GM21619 (cell line): ENCODE results near the gene FOXN1.

ENCODE experiments used
- ATAC-seq: cut with Tn5 transposase; IDR thresholded peaks from one replicate; pipeline ENCODE4 v1.9.1; 2021; ENCODE audit not compliant: unreplicated experiment

The FOXN1 gene

DNA sequence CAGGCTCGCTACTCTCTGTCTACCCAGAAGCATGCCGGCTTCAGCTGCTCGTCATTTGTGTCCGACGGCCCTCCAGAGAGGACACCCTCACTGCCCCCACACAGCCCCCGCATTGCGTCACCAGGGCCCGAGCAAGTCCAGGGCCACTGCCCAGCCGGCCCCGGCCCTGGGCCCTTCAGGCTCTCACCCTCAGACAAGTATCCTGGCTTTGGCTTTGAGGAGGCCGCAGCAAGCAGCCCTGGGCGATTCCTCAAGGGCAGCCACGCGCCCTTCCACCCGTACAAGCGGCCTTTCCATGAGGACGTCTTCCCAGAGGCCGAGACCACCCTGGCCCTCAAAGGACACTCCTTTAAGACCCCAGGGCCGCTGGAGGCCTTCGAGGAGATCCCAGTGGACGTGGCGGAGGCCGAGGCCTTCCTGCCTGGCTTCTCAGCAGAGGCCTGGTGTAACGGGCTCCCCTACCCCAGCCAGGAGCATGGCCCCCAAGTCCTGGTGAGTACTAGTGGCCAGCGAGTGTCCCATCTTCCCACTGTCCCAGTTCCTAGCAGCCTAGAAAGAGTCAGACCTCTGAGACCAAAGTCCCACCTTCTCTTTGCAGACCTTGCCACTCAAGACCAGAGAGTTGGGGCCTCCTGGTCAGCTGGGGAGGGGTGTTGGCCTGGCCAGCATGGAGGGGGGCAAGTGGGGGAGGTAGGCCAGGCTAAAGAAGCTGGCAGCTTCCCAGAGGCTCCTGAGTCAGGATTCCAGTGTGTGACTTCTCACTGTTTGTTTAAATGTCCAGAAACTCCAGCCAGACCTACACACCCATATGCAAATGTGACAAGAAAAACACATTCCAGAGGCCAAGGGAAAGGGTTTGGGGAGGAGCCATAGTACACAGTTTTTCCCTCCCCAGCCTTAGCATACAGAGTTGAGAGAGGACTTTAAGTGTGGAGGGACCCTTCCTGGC, 18.6 kb downstream of the FOXN1 start:
- ATAC-seq = no peak

DNA sequence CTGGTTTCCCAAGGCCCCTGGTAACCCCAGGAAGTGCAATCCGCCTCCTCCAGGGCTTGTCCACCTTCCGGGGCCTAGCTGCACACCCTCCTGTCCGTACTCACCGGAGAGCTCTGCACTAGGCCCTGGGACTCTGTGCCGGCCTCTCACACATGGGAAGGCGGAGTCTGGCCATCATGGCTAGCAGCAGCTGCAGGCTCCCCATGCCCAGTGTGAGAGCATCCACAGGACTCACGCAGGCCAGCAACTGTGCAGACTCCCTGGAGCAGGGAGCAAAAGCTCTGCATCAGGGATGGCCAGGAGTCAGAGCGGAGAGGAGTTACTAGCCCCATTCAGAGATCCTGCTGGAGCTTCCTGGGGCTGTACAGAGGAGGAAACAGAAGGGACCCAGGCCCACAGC, 20.2 kb downstream of the FOXN1 start:
- no peak for ATAC-seq

DNA sequence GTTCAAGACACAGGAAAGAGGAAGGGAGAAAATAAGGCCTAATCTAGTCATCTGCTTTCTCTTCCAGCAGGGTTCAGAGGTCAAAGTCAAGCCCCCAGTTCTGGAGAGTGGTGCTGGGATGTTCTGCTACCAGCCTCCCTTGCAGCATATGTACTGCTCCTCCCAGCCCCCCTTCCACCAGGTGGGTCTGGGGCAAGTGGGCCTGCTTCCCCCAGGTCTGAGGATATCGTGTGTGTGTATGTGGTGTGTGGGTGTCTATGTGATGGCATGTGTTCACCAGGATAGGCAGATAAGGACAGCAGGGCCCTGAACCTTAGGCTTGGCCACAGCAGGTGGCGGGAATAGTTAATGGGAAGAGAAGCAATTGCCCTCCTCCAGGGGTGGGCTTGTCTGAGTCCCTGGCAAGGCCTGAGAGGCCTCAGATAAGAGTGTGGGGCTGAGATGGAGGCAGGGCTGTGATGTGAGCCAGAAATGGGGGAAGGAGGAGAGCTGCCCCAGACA, 21.1 kb downstream of the FOXN1 start:
- no peak for ATAC-seq

DNA sequence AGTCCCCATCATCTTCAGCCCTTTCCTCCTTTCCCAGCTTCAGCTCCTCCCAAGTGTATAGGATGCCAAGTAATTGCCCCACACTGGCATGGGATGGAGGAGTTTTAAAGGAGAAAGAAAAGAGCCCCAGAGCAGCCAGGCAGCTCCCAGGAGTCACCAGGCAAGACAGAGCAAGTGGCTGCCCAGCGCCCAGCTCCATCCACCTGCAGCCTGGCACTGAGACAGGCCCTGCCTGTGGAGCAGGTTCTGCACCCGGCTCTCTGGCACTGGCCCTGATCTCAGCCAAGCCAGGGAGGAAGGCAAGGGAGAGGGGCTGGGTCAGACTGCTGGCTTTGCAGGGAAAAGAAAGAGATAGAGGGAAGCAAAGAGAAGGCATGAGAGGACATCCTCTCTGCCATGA, 21.7 kb downstream of the FOXN1 start:
- no peak for ATAC-seq

DNA sequence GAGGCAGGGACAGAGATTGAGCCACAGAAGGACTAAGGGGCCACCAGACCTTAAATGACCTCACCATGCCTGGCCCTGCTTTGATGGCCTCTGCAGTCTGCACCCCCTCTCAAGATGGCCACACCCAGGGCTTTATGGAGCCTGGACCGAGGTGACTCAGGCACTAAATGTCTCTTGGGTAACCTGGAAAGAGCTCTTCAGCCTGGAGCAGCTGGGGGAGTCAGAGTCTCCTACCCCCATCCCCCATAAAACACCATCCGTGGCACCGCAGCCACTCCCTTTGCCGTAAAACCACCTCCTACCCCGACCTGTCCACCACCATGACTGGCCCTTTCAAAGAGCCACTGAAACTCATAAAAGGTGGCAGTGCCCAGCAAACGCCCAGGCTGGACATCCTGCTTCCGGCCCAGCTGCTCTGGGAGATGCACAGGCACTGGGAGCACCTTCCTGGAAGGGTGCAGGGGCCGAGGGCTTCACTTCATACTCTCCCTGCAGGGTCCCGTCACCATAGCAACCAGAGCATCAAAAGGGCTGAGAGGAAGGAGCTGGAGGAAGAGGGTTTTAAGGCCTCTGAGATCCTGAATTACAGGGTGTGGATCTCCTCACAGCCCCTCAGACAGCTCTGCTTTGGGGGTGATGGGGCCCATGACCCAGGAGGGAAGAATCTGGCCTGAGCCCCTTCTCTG, 22.3 kb downstream of the FOXN1 start:
- ATAC-seq = no peak

DNA sequence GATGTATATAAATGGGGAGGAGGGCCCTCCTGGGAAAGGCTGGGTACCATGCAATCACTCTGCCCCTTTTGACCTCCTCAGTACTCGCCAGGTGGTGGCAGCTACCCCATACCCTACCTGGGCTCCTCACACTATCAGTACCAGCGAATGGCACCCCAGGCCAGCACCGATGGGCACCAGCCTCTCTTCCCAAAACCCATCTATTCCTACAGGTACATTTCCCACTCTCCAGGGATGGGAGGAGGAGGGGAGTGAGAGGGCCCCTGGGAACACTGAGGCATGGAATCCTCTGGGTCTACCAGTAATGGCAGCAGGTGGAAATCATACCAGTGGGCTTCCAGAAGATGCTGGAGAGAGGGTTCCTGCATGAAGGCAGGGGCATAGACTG, 22.9 kb downstream of the FOXN1 start:
- no peak for ATAC-seq

DNA sequence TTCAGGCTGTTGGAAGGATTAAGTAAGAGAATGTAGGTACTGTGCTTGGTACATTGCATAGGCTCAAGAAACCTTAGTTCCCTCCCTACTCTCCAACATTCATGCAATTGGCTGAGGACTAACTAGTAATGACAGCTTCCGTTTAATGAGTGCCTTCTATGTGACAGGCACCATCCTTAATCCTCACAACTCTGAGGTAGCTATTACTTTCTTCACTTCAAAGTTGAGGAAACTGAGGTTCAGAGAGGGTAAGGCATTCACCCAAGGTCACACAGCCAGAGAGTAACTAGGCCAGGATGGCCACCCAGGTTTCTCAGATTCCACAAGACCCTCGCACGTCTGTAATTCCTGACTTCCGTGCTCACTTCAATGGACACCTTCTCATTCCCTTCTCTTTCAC, 24.1 kb downstream of the FOXN1 start:
- ATAC-seq = no peak

DNA sequence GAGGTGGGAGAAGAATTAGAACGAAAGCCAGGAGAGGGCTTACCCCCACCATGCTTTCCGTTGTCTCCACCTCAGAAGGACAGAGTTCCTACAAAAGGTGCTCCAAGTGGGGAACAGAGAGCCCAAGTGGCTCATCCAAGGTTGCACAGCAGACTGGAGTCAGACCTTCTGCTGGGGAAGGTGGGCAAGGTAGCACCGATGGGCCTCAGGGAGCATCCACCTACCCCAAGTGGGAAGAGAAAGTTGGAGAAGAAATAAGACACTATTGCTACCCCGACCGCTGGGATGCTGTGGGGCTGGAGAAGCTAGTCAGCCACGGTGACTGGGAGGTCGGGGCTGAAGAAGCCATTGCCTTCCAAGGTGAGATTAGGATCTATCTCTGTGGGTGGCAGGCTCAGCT, 24.8 kb downstream of the FOXN1 start:
- ATAC-seq = no peak

DNA sequence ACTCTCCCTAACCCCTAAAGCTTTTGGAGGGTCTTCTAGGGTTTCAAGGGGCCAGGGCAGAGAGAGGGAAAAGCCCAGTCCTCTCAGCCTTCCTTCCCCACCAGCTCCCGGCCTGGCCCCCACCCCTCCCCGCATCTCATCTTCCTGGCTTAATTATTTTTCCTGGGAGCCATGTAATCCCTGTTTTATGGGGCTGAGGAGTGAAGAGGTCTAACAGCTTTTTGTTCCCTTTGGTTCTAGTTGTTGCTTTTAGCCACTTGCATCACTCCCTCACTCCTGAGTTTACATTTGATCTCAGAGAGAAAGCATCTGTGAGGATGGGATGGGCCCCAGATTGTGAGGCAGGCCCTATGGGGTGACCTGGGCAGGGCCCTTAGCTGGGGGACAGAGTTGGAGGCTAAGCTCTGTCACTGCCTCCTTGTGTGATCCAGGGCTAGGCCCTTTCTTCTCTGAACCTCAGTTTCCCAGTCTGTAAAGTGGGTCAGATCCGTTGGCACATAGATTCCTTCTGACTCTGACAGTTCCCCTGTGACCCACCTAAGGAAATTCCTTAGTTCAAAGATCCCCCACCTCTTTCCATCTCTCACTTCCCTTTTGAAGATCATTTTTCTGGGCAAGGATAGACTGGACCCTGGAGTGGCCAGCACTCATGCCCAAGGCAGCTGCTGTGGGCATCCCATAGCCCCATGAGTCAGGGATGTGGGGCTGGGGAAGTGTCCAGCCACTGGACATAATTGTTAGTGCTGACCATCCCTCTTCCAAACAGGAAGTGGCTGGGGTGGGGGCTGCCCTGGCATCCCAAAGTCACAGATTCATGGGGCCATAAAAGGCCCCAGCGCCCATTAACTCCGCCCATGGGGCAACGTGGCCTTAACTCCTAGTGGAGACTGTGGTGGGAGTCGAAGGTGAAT, 26.2 kb downstream of the FOXN1 start:
- no peak for ATAC-seq

DNA sequence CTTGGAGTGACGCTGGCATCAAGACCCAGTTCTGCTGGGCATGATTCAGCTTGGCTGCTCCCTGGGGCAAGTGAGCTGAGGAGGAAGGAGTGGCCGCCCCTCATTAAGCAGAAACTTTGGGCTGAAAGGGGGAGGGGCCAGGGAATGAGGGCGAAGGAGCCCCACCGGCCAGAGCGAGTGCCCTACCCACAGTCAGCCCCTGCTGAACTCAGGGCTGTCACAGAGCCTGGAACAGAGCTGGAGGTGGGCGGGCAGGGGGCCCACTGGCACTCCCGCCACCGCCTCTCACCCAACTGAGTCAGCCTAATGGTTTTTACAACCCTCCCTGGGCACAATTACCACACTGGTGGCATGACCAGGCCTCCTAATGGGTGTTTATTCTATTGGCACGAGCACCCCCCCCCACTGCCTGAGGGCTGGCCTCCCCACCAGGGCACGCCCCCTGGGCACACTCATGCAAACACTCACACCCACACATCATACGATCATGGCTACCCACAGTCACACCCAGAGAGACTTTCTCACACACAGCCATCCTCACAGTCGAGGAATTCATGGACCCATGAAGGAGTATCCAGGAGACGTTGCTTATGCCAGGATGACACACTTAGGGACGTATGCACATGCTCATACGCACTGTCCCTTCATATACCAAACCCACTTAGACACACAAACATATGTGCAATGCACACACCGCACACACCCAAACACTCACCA, 27.1 kb downstream of the FOXN1 start:
- ATAC-seq = no peak

DNA sequence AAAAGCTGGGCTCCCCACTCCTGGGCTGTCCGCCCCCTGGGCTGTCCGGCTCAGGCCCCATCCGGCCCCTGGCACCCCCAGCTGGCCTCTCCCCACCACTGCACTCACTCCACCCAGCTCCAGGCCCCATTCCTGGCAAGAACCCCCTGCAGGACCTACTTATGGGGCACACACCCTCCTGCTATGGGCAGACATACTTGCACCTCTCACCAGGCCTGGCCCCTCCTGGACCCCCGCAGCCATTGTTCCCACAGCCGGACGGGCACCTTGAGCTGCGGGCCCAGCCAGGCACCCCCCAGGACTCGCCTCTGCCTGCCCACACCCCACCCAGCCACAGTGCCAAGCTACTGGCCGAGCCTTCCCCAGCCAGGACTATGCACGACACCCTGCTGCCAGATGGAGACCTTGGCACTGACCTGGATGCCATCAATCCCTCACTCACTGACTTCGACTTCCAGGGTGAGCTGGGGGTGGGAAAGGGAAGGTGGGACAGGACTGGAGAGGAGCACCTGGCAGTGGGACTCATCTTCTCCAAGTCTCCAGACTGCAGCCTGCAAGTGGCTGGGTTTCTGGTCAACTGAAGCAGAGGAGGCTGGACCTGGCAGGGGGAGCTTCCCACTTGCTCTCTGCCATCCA, 28.7 kb downstream of the FOXN1 start:
- ATAC-seq = no peak

DNA sequence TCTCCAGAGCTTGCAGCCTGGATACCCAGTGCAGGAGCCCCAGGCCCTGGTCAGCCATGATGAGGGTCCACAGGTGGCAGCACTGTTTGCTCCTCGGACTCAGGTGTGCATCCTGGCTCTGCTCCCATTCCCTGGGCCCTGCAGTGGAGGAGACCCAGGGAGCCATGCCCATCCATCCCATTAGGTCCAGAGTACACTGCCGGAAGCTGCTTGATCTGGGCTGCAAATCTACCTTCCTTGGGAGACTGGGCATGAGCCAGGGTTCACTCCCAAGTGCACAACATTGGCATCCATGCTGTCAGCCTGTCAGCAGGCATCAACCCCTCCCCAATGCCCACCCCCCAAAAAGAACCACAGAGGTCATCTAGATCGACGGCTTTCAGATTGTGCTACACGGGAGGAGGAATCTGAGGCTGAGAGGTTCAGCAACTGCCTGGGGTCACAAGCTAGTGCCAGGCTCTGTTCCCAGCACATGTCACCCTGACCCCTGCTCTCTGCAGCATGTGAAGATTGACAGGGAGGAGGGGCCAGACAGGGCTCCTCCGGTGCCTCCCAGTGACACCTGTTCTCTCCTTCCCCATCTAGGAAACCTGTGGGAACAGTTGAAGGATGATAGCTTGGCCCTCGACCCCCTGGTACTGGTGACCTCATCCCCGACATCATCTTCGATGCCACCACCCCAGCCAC, 30.5 kb downstream of the FOXN1 start:
- ATAC-seq = no peak

DNA sequence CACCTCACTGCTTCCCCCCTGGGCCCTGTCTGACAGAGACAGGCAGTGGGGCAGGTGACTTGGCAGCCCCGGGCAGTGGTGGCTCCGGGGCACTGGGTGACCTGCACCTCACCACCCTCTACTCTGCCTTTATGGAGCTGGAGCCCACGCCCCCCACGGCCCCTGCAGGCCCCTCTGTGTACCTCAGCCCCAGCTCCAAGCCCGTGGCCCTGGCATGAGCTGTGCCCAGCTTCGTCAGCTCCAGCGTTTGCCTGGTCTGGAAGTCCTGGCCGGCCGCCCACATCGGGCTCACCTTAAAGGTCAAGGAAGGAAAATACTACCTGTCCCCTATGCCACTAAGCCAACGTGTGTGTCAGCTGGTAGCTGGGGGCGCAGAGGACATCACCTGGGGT, 31.1 kb downstream of the FOXN1 start:
- ATAC-seq = no peak

DNA sequence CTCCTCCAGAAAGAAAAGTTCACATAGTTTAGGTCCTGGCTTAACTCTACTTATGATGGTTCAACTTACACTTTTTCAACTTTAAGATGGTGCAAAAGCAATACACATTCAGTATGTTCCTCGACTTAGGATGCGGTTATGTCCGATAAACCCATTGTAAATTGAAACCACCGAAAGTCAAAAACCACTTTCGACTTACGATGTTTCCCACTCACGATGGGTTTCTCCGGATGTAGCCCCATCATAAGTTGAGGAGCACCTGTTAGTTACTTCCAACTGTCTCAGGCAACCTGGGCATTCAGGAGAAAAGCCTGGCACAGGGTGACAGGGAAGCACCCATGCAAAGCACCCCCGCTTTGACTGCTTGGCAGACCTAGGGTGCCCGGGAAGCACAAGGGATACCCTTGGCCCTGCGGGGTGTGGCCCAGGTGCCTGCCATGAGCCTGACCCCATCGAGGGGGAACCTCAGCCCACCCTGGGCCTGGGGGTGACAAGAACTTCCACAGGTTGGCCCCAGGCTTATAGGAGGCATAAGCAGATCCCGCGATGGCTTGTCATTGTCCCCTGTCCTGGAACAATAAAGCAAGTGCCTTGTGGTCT, 32.2 kb downstream of the FOXN1 start:
- no peak for ATAC-seq

DNA sequence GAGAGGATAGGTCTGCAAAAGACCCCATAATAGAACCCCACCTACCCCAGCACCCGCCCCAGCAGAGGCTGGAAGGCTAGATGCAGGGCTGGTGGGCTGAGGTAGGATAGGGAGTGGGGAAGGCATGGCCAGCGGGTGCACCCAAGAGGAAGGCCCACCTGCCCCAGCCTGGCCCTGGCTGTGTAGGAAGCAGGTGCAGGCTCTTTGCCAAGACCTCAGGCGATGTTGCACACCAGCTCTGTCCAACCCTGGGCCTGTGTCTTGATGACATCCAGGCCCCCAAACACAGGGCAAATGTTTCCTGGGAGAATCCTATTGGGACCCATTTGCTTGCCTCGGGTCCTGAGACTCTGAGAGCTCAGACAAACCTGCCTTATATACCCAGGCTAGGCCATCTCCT, 34.1 kb downstream of the FOXN1 start:
- no peak for ATAC-seq

DNA sequence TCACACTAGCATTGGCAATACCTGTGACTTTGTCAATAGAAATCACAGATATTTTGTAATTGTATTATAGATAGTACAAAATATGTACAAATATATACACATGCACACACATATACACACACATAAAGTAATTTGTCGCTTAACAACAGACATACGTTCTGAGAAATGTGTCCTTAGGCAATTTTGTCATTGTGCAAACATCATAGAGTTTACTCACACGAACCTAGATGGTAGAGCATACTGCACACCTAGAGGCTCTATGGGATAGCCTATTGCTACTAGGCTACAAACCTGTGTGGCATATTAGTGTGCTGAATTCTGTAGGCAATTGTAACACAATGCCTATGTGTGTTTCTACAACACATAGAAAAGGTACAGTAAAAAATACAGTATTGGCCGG, 35.3 kb downstream of the FOXN1 start:
- no peak for ATAC-seq

DNA sequence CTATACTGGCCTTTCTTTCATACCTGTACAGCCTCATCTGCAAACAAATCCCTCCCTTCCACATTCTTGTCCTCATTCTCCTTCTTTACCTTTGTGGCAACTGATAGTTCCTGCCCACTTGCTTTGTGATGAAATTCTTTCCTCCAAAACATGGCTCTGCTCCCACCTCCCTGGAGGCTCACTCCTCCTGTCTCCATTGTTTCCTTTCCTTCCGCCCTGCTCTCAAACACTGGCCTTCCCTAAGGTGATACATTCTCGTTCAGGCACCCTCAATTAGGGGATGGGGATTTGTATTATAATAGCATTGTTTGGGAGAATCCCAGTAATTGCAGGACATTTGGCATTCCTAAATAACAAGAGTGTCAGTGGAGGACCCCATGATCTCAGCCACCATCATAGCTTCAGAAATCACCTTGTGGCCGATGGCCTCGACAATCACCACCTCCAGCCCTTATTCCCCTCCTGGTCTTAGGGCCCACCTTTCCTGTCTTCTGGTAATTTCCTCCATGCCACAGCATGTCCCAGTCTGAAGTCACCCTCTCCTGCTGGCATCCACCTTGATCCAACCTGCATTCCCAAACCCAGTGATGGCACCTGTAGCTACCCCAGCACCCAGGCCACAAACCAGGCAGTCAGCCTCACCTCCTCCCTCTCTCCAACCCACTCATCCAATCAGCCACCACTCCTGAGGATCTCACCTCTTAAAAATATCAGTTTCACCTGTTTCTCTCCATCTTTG, 38.4 kb downstream of the FOXN1 start:
- ATAC-seq = no peak

DNA sequence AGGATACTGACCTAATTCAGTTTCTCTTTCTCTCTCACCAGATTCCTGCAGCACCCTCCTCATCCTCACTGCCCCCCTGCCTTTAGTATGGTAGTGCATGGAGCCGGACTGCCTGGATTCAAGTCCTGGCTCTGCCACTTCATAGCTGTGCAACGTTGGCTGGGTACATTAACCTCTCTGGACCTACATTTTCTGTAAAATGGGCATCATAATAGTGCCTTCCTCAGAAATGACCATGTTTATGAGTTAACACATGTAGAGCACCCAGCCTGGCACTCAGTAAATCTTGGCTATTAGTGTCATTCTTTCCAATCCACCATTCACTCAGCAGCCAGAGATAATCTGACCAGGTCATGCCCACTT, 39.0 kb downstream of the FOXN1 start:
- ATAC-seq = no peak
